ENCODE data around the gene SETMAR. TPM values are rescaled to one million over a fixed set of nuclear protein-coding genes. Genes with fewer than 3 reads are reported as not detected.
A peak's percentile ranks its signal among the peaks of the same experiment; 100 is the strongest.

Gene SETMAR
- total RNA-seq (10 to 100 TPM; 18.4 to 18.6 TPM), polyA plus RNA-seq (12.0 TPM)

DNA sequence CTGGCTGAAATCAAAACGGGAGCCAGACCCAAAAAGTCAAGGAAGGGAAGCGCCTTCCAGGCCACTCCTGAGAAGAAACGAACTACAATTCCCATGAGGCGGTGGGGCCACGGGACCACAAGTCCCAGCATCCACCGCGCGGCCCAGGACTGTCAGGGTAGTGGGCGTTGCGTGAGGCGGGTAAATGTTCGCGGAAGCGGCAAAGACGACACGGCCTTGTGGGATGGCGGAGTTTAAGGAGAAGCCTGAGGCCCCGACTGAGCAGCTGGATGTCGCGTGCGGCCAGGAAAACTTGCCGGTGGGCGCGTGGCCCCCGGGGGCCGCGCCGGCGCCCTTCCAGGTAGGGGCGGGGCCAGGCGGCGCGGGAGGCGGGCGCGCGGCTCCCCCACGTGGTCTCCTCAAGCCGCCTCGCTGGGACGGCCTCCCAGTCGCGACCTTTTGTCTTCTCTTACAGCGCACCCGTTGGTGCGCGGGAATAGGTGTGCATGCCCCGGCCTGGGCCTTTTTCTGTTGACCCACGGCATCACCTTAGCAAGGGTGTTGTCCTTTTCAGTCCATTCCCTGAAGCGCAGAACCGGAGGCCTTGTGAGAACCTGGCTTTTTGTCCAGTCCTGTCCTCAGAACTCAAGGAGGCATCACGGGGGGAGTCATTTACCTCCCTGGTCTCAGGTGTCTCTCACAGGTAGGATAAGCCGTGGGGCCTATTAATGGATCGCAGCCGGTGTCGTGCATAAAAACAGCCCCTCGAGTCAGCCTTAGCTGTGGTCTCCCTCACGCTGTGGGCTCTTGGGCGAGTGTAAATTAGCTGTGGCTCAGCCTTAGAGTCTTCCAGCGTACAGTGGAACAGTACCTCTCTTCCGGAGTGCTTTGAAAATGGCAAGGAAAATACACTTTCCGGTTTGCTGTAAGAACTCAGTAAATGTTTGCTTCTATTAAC is at the start of gene SETMAR:
TSS of gene SETMAR (plus strand) at position 183 of the 937 bp plus-strand sequence. CDS start at position 185, 2 bp downstream.
- no peaks in the 10 kb centered on the region for H3K9me3 ChIP-seq (ENCODE audit: low read length)
- H3K27me3 ChIP-seq (ENCODE audit: insufficient read depth, low read length, poor library complexity, severe bottlenecking) = no peaks in the 10 kb centered on the region
- POLR2A ChIA-PET = no interaction called here
- Mint-ChIP-seq H3K4me3 (peak within 1 kb of the TSS; percentile 90 to 99 (median 98)), H3K4me1 (peaks cover 15 to 43% (median 24%) of the 10 kb centered on the region in 3 donors), H3K27ac (peak within 1 kb of the TSS; percentile 76 to 99 (median 99)), H3K27me3 (peaks cover 0 to 3% of the 10 kb centered on the region in 2 donors), H3K9me3 (no peaks in the 10 kb centered on the region), H3K36me3 (peaks cover 0 to 13% (median 2%) of the 10 kb centered on the region in 3 donors)
- H3K36me3 ChIP-seq (ENCODE audit: insufficient read depth, low read length) = no peaks in the 10 kb centered on the region
- H3K4me3 ChIP-seq (ENCODE audit: low read length) = peak within 1 kb of the TSS; percentile 77
- H3K4me1 ChIP-seq (ENCODE audit: insufficient read depth, low read length) = peaks cover 7% of the 10 kb centered on the region
- CTCF ChIA-PET = interaction anchor here (1.2 kb wide), 1 partner anchor 15 kb away, joined by 3 read pairs; no protein-coding TSS in a partner anchor
- DNase-seq = peak; percentile 70 to 86 (median 78)
- peak within 1 kb of the TSS; percentile 79 for H3K27ac ChIP-seq (ENCODE audit: low read depth, low read length)

DNA sequence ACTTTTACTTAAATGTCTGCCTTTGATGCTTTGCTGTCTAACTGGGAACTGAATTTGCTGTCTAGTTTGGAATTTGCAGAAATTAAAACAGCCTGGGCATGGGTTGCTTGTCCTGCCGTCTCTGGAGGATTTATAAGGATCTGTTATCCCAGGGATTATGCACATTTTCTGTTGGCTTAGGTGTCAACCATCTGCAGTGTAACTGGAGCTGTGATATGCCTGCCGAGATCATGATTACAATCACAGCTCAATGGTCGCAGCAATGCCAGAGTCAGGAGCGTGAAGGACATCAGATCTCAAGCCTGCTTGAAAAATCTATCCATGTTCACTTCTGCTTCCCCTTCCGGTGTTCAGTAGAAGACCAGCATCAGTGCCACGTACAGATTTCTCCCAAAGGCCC is 41.8 kb upstream of the SETMAR start:
- no peaks in the 10 kb centered on the region for H3K4me1 Mint-ChIP-seq
- Histone ChIP-seq H3K27ac (ENCODE audit: low read depth, low read length) (no peak overlapping the region), H3K4me3 (ENCODE audit: low read length) (no peak overlapping the region), H3K9me3 (ENCODE audit: low read length) (no peaks in the 10 kb centered on the region), H3K36me3 (ENCODE audit: insufficient read depth, low read length) (no peaks in the 10 kb centered on the region), H3K4me1 (ENCODE audit: insufficient read depth, low read length) (no peaks in the 10 kb centered on the region), H3K27me3 (ENCODE audit: insufficient read depth, low read length, poor library complexity, severe bottlenecking) (no peaks in the 10 kb centered on the region)
- ChIA-PET CTCF (no interaction called here), POLR2A (no interaction called here)
- peaks cover 0 to 2% (median 0%) of the 10 kb centered on the region in 5 donors for H3K9me3 Mint-ChIP-seq
- DNase-seq = no peak
- no peak overlapping the region for H3K4me3 Mint-ChIP-seq
- no peaks in the 10 kb centered on the region for H3K27me3 Mint-ChIP-seq
- no peak overlapping the region for H3K27ac Mint-ChIP-seq
- no peaks in the 10 kb centered on the region for H3K36me3 Mint-ChIP-seq

DNA sequence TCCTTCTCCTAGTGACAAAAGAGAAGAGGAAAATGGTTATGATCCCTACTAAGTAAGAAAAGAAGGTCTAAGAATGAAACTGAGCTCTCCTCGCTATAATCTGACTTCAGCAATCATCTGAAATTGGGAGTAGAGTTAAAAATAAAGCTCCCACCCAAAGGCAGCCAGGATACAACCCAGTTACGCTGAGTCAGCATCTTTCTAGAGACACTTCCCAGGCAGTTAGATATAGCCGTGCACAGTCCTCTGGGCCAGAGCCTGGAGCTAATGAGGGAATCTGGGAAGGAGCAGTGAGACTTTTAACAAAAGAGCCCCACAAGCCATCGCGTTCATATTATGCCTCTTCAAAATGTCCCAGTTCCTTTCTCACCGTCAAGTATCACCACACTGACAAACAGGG is 39.1 kb upstream of the SETMAR start:
- CTCF ChIA-PET = no interaction called here
- no peak overlapping the region for H3K4me3 ChIP-seq (ENCODE audit: low read length)
- H3K36me3 ChIP-seq (ENCODE audit: insufficient read depth, low read length) = no peaks in the 10 kb centered on the region
- Mint-ChIP-seq H3K27me3 (no peaks in the 10 kb centered on the region), H3K9me3 (peaks cover 0 to 4% (median 3%) of the 10 kb centered on the region in 5 donors), H3K36me3 (peaks cover 0 to 7% (median 3%) of the 10 kb centered on the region in 3 donors), H3K4me1 (no peaks in the 10 kb centered on the region), H3K4me3 (no peak overlapping the region), H3K27ac (no peak overlapping the region)
- POLR2A ChIA-PET = no interaction called here
- no peaks in the 10 kb centered on the region for H3K27me3 ChIP-seq (ENCODE audit: insufficient read depth, low read length, poor library complexity, severe bottlenecking)
- no peaks in the 10 kb centered on the region for H3K9me3 ChIP-seq (ENCODE audit: low read length)
- H3K4me1 ChIP-seq (ENCODE audit: insufficient read depth, low read length) = no peaks in the 10 kb centered on the region
- no peak for DNase-seq
- no peak overlapping the region for H3K27ac ChIP-seq (ENCODE audit: low read depth, low read length)

DNA sequence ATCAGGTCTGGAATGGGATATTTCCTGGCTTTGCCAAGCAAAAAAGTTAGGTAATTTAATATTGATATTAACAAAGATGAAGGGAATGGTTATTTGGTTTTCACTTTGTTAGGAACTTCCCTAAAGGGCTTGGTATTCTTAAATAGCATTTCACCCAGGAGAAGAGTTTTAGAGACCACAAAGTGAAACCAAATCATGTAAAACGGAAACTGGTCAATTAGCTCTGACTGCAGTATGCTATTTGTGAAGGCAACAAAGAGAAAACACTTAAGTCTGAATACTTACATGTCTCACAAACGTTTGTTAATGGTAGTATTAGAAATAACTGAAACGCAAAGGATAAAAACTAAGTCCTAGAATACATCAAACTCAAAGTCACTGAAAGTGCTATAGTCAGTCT is 32.4 kb upstream of the SETMAR start:
- H3K4me3 ChIP-seq (ENCODE audit: low read length) = no peak overlapping the region
- H3K4me1 Mint-ChIP-seq = peaks cover 11 to 17% (median 16%) of the 10 kb centered on the region in 3 donors
- peak overlapping the region in 5 of 7 donors; percentile 28 to 65 (median 43) for H3K4me3 Mint-ChIP-seq
- peak overlapping the region in 1 of 8 donors; percentile 39 for H3K27ac Mint-ChIP-seq
- no peaks in the 10 kb centered on the region for H3K27me3 ChIP-seq (ENCODE audit: insufficient read depth, low read length, poor library complexity, severe bottlenecking)
- H3K36me3 ChIP-seq (ENCODE audit: insufficient read depth, low read length) = no peaks in the 10 kb centered on the region
- peaks cover 0 to 4% (median 3%) of the 10 kb centered on the region in 5 donors for H3K9me3 Mint-ChIP-seq
- no peak for DNase-seq
- H3K4me1 ChIP-seq (ENCODE audit: insufficient read depth, low read length) = no peaks in the 10 kb centered on the region
- ChIA-PET POLR2A (no interaction called here), CTCF (no interaction called here)
- no peaks in the 10 kb centered on the region for H3K27me3 Mint-ChIP-seq
- H3K9me3 ChIP-seq (ENCODE audit: low read length) = no peaks in the 10 kb centered on the region
- H3K36me3 Mint-ChIP-seq = peaks cover 0 to 7% (median 3%) of the 10 kb centered on the region in 3 donors
- H3K27ac ChIP-seq (ENCODE audit: low read depth, low read length) = no peak overlapping the region

DNA sequence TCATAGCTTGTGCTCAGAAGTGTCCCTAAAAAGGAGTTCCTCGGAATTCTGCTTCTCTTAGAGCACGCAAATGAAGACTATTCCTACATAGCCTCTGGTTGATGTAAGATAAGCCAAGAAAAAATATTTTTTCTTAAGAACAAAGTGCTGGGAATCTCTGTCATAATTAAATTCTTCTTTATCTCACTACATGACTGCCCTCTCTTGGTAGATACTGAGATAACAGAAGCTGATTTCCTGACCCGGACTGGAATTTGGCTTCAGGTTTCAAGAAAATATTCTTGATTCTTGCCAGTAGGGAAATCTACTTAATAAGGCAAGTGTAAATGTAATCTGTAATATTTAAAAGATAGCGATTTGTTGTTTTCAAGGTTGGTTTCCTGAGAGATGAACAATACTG is 31.3 kb upstream of the SETMAR start:
- CTCF ChIA-PET = interaction anchor here (1.0 kb wide), 1 partner anchor 1072 kb away, joined by 3 read pairs; no protein-coding TSS in a partner anchor
- peaks cover 11 to 17% (median 16%) of the 10 kb centered on the region in 3 donors for H3K4me1 Mint-ChIP-seq
- no peaks in the 10 kb centered on the region for H3K27me3 Mint-ChIP-seq
- no peaks in the 10 kb centered on the region for H3K4me1 ChIP-seq (ENCODE audit: insufficient read depth, low read length)
- no peak overlapping the region for H3K4me3 ChIP-seq (ENCODE audit: low read length)
- peak overlapping the region in 1 of 8 donors; percentile 12 for H3K27ac Mint-ChIP-seq
- H3K9me3 Mint-ChIP-seq = peaks cover 0 to 4% (median 3%) of the 10 kb centered on the region in 5 donors
- POLR2A ChIA-PET = no interaction called here
- H3K36me3 ChIP-seq (ENCODE audit: insufficient read depth, low read length) = no peaks in the 10 kb centered on the region
- H3K36me3 Mint-ChIP-seq = peaks cover 0 to 7% (median 3%) of the 10 kb centered on the region in 3 donors
- H3K9me3 ChIP-seq (ENCODE audit: low read length) = no peaks in the 10 kb centered on the region
- no peak overlapping the region for H3K4me3 Mint-ChIP-seq
- H3K27ac ChIP-seq (ENCODE audit: low read depth, low read length) = no peak overlapping the region
- H3K27me3 ChIP-seq (ENCODE audit: insufficient read depth, low read length, poor library complexity, severe bottlenecking) = no peaks in the 10 kb centered on the region
- DNase-seq = no peak

DNA sequence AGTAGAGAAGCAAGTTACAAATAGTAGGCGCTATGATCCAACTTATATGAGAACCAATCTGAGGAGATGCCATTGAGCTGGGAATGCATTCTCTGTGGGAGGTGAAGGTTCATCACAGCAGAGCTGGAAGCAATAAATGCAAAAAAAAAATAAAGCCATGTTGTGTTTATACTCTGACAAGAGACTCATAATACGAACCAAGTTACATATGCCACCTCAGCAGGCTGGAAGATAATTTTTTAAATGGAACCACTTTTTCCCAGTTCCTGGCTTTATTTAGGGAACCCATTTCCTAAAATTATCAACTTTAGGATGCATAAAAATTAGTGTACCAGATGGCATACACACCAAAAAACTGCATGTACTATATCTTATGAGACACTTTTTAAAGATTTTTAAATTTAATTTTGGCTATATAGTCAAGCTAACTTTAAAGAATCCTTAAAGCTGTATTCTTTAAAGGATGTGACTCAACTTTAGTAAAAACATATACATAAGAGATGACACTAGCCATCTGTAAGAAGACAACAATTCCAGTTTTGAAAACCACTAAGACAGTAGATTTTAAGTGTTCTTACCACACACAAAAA is 23.6 kb upstream of the SETMAR start:
- no peak for DNase-seq
- H3K4me1 ChIP-seq (ENCODE audit: insufficient read depth, low read length) = no peaks in the 10 kb centered on the region
- no peak overlapping the region for H3K27ac ChIP-seq (ENCODE audit: low read depth, low read length)
- H3K4me3 ChIP-seq (ENCODE audit: low read length) = no peak overlapping the region
- ChIA-PET CTCF (no interaction called here), POLR2A (no interaction called here)
- H3K27me3 ChIP-seq (ENCODE audit: insufficient read depth, low read length, poor library complexity, severe bottlenecking) = no peaks in the 10 kb centered on the region
- no peaks in the 10 kb centered on the region for H3K36me3 ChIP-seq (ENCODE audit: insufficient read depth, low read length)
- H3K9me3 ChIP-seq (ENCODE audit: low read length) = no peaks in the 10 kb centered on the region
- Mint-ChIP-seq H3K4me1 (no peaks in the 10 kb centered on the region), H3K4me3 (no peak overlapping the region), H3K36me3 (peaks cover 0 to 1% (median 0%) of the 10 kb centered on the region in 3 donors), H3K27ac (no peak overlapping the region), H3K9me3 (no peaks in the 10 kb centered on the region), H3K27me3 (peaks cover 2 to 3% of the 10 kb centered on the region in 2 donors)

DNA sequence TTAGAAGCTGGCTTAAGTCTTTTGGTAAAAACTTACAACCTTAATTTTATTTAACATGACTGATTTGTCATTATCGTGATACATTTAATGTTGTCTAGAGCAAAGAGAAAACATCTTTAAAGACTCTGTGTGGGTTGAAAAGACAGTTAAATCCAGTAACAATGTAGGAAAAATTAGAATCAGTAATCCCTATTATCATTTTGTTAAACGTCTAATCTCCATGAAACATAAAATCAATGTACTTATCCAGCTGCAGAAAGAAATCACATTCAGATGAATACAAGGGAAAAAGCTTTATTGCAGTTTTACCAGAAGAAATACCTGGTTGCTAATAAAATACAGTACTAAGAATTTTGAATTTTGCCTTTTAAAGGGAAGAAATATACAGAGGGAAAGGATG is 21.2 kb upstream of the SETMAR start:
- H3K9me3 ChIP-seq (ENCODE audit: low read length) = no peaks in the 10 kb centered on the region
- no peaks in the 10 kb centered on the region for H3K36me3 ChIP-seq (ENCODE audit: insufficient read depth, low read length)
- no peaks in the 10 kb centered on the region for H3K9me3 Mint-ChIP-seq
- H3K27me3 ChIP-seq (ENCODE audit: insufficient read depth, low read length, poor library complexity, severe bottlenecking) = no peaks in the 10 kb centered on the region
- H3K4me3 ChIP-seq (ENCODE audit: low read length) = no peak overlapping the region
- POLR2A ChIA-PET = no interaction called here
- H3K4me3 Mint-ChIP-seq = no peak overlapping the region
- H3K27ac Mint-ChIP-seq = no peak overlapping the region
- no peak overlapping the region for H3K27ac ChIP-seq (ENCODE audit: low read depth, low read length)
- H3K4me1 Mint-ChIP-seq = no peaks in the 10 kb centered on the region
- no peak for DNase-seq
- H3K36me3 Mint-ChIP-seq = peaks cover 0 to 1% (median 0%) of the 10 kb centered on the region in 3 donors
- CTCF ChIA-PET = no interaction called here
- no peaks in the 10 kb centered on the region for H3K4me1 ChIP-seq (ENCODE audit: insufficient read depth, low read length)
- H3K27me3 Mint-ChIP-seq = peaks cover 2 to 3% of the 10 kb centered on the region in 2 donors

DNA sequence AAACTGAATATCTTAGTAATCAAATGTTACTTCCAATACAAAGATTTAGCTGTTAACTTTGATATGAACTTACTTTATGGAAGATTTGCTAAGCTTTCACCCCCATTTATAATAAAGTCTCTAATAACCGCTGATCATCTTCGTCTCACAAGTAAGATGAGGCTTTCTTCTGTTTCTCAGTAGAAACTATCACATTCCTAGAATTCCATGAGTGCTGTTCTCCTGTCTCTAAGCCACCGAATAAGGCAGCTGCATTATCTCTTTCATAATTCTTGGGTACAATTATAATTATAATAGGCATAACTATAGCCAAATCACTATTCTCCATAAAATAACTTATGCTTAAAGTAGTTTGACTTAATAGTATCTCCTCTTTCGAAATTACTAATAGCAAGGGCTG is 18.3 kb upstream of the SETMAR start:
- H3K4me3 ChIP-seq (ENCODE audit: low read length) = no peak overlapping the region
- no peaks in the 10 kb centered on the region for H3K9me3 ChIP-seq (ENCODE audit: low read length)
- ChIA-PET POLR2A (no interaction called here), CTCF (interaction anchor here (2.3 kb wide), 1 partner anchor 1084 kb away, joined by 8 read pairs; no protein-coding TSS in a partner anchor)
- no peaks in the 10 kb centered on the region for H3K36me3 ChIP-seq (ENCODE audit: insufficient read depth, low read length)
- H3K27me3 ChIP-seq (ENCODE audit: insufficient read depth, low read length, poor library complexity, severe bottlenecking) = no peaks in the 10 kb centered on the region
- no peak for DNase-seq
- H3K4me3 Mint-ChIP-seq = no peak overlapping the region
- H3K36me3 Mint-ChIP-seq = peaks cover 0 to 1% (median 0%) of the 10 kb centered on the region in 3 donors
- no peaks in the 10 kb centered on the region for H3K9me3 Mint-ChIP-seq
- H3K27ac Mint-ChIP-seq = no peak overlapping the region
- H3K4me1 ChIP-seq (ENCODE audit: insufficient read depth, low read length) = no peaks in the 10 kb centered on the region
- H3K27me3 Mint-ChIP-seq = peaks cover 3 to 14% of the 10 kb centered on the region in 2 donors
- H3K27ac ChIP-seq (ENCODE audit: low read depth, low read length) = no peak overlapping the region
- H3K4me1 Mint-ChIP-seq = no peaks in the 10 kb centered on the region

All from CD8-positive, alpha-beta memory T cell (primary cell).